ENCODE measurements around the gene SLC18B1. TPM values are rescaled to one million over a fixed set of nuclear protein-coding genes. Genes with fewer than 3 reads are reported as not detected.

SLC18B1 gene
- total RNA-seq, 1 donor from 2014 or later = 2.8 TPM

DNA sequence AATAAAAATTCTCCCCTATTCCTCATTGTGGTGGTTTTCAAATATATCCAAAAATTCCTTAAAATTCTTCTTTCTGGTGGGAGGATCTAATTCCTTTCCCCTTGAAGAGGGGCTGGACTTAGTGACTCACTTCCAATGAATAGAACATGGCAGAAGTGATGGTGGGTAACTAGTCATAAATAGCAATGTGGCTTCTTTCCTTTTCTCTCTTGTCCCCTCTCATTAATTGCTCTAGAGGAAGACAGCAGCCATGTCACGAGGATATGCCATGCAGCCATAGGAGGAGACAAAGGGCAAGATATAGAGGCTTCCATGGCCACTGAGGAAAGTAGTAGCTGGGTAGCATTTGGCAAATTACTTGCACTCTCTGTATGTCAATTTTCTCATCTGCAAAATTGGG lies 46.6 kb downstream of the SLC18B1 start:
- DNase-seq (ENCODE audit: missing footprints) = no peak
- intact Hi-C loops (cut with DNase I) = no loop called here

DNA sequence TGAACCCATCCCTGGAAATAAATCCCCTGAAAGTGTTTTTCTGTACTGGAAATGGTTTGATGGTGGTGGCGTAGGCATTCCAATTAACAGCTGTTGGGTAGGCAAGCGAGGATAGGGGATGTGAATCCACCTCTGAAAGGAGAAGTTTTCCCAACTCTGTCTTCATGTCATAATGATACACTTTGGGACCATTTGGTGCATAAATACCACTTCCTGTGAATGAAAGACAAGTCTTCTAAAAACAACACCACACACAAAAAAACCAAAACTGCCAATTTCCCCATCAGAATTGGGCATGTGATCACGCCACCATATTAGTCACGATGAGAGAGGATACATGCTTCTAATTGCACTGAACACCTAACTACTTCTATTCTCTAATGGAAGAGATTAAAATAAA lies 47.1 kb downstream of the SLC18B1 start:
- DNase-seq (ENCODE audit: missing footprints) (no peak), ATAC-seq (no peak)
- intact Hi-C loops (cut with DNase I) = no loop called here

More for the DNA sequence above, 46.6 kb downstream of the SLC18B1 start:
- no peak for ATAC-seq

DNA sequence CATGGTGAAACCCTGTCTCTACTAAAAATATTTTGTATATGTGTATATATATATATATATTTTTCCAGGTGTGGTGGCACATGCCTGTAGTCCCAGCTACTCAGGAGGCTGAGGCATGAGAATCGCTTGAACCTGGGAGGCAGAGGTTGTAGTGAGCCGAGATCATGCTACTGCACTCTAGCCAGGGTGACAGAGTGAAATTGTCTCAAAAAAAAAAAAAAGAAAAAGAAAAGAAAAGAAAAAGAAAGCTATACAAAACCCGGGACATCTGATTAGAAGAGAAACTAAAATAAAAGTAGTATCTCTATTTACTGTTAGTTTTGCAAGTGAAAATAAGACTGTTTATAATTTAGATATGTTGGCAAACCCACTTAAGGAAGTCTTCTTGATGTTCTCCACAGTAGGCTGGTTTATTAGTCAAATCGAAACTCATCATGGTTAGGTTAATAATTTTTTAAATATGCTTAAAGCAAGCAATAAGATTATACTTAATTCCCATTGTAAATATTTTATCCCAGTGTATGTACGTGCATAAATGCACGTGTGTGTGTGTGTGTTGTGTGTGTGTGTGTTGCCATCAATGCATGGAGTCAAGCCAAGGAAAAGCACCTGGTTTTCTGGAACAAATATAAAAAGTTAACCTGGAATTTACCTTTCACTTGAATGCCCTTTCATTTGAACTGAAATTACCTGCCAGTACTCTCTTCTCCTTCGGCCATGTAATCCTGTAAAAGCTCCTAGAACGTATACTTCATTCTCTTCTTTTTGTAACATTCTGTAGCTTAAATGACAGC lies 47.8 kb downstream of the SLC18B1 start:
- no peak for ATAC-seq
- intact Hi-C loops (cut with DNase I) = no loop called here

DNA sequence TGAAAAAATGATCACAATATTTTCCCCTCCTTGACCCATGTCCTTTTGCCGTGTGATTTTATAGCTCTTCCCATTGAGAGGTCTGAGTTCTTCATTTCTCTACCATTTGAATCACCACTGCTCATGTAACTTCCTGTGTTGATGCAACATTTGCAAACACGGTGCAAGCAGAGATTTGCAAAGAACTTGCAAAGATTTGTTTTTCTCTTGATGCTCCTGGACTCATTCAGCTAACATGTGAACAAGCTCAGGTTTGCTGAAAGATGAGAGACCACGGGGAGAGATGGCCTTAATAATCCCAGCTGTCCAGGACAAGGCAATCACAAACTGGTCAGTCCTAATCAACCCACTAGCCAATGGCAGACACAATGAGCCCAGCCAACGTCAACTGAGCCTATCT lies 49.3 kb downstream of the SLC18B1 start:
- DNase-seq (ENCODE audit: missing footprints) = no peak
- no peak for ATAC-seq
- intact Hi-C loops (cut with DNase I) = no loop called here

More for the DNA sequence above, 47.8 kb downstream of the SLC18B1 start:
- DNase-seq (ENCODE audit: missing footprints) = no peak

DNA sequence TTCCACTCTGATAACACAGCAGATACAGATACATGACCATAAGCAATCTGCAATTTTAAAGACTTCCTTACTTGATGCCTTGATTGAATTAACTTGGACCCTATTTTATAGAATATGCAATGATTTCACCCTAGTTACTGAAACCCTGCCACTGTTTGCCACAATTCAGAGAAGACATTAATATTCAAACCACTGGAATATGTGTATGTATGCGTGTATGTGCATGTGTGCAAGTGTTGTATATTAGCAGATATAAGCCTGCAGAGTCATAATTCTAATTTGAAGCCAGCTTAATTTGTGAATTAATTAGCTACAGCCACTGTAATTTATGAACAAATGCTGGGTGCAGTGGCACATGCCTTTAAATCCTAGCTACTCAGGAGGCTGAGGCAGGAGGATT lies 50.0 kb downstream of the SLC18B1 start:
- intact Hi-C loops (cut with DNase I) = no loop called here
- no peak for ATAC-seq
- DNase-seq (ENCODE audit: missing footprints) = no peak

DNA sequence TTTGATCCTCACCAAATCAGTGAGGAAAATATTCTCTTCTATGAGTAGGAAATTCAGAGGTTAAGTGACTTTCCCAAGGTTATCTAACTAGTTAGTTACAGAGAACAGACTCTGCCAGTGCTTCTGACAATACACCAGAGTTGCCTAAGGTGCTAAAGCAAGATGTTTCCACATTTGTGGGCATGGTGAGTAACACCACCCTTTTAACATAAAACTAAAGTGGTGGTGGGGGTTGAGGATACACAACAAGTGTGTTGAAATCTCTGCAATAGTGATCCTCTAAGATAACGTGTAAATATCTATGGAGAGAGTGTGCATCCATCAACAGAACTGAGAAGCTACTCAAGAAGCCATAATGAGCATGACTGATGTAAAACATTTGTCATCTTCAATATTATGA lies 52.4 kb downstream of the SLC18B1 start:
- DNase-seq (ENCODE audit: missing footprints) = no peak
- no peak for ATAC-seq
- intact Hi-C loops (cut with DNase I) = no loop called here

DNA sequence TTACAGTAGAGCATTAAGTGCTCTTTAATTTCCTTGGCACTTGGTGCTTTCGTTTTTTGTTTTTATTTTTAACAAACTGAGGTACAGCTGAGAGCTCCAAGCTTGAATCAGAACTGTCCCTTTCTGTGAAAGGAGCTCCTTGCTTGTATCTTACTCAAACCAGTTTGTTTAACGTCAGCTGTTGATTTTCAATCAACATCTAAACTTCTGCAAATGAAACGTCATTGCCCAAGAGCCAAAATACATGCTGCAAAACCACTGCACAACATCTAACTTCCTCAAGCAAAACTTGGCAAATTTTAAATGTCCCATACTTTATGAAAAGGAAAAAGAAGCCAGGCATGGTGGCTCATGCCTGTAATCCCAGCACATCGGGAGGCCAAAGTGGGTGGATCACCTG lies 55.9 kb downstream of the SLC18B1 start:
- intact Hi-C loops (cut with DNase I) = no loop called here
- DNase-seq (ENCODE audit: missing footprints) (no peak), ATAC-seq (no peak)

DNA sequence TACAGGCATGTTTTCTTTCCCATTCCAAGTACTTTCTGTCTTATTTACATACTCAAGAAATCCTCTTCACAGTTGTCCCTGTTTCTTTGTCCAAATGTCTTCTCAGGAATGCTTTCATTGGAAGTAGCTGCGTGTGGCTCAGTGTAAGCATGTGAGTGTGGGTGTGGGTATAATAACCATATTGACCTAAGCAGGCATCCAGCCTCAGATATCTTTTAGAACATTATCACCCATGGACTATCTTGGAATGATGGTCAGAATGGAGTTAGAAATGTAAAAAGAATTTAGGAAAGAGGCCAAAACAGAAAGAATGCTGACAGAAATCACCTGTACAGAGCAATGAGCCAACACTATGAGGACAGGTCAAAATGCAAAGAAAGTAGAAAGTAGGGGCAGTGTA lies 57.2 kb downstream of the SLC18B1 start:
- no peak for ATAC-seq
- no peak for DNase-seq (ENCODE audit: missing footprints)
- intact Hi-C loops (cut with DNase I) = no loop called here

DNA sequence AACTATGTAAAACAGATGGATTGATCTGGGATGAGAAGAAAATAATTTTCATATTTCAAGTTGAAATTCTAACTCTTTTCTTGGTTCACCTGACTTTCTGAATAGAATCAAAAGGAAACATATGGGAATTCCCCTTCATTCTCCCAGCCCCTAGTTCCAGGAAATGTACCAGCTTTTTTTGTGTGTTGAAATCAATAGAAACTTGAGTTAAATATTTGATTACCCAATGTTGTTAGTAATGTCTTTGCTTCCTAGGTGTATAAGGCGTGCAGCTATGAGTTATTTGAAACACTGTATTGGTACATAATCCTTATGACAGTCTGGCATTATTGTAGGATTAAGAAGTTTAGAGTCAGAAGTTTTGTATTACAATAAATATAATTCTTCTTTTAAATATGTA lies 62.2 kb downstream of the SLC18B1 start:
- no peak for DNase-seq (ENCODE audit: missing footprints)
- ATAC-seq = no peak
- intact Hi-C loops (cut with DNase I) = no loop called here

DNA sequence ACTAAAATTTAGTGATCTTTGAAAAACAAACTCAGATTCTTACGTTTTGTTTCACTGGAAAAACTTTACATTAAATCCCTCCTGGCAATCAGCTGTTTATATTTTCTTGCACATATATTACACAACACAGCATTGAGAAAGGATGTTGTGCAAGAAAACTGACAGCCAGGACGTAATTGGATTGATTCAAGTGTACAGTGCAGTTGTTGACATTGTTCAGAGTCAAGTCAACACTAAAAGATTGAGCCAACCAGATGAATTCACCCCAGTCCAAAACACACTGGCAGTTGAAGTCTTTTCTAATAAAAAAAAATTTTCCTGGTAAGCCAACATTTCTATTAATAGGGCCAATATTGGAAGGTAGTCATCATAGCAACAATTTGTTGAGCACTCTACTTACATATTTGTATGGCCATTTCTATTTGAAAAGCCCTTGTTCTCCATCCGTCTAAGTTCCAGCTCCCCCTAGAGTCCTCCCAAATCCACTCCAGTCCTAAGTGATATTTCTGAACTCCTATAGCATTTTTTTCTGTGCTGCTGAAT lies 63.7 kb downstream of the SLC18B1 start:
- intact Hi-C loops (cut with DNase I) = no loop called here
- DNase-seq (ENCODE audit: missing footprints) = no peak
- no peak for ATAC-seq

DNA sequence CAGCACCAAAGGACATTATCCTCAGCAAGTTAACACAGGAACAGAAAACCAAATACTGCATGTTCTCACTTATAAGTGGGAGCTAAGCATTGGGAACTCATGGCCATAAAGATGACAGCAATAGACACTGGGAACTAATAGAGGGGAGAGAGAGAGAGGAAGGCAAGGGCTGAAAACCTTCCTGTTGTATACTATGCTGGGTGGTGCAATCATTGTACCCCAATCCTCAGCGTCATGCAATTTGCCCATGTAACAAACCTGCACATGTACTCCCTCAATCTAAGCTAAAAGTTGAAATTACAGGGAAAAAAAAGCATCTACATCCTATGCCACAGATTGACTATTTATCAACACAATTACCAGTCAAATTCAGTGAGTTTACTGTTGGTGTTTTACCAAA lies 64.6 kb downstream of the SLC18B1 start:
- no peak for DNase-seq (ENCODE audit: missing footprints)
- intact Hi-C loops (cut with DNase I) = no loop called here
- ATAC-seq = no peak

DNA sequence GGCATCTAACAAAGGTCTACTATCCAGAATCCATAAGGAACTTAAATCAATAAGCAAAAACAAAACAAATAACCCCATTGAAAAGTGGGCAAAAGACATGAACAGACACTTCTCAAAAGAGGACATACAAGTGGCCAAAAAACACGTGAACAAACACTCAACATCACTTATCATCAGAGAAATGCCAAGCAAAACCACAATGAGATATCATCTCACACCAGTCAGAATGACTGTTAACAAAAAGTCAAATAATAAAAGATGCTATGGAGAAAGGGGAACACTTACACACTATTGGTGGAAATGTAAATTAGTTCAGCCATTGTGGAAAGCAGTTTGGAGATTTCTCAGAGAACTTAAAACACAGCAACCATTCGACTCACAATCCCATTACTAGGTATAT lies 65.2 kb downstream of the SLC18B1 start:
- ATAC-seq (no peak), DNase-seq (ENCODE audit: missing footprints) (no peak)
- intact Hi-C loops (cut with DNase I) = no loop called here

DNA sequence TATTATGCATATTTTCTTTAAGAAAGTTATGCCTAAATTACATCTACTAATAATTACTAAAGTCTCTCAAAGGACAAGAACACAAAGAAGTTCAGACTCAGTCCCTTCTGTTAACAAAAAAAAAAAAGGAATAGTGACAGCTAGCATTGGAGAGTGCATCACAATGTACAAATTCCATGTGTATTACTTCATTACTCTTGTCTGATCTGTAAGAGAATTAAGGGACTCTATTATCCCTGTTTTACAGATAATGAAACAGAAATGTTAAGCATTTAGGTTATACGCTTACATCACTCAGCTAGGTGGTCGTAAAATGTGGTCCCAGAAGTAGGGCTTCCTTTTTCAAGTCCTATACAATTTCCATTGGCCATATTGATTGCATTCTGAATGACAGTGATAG lies 67.4 kb downstream of the SLC18B1 start:
- intact Hi-C loops (cut with DNase I) = no loop called here
- DNase-seq (ENCODE audit: missing footprints) (no peak), ATAC-seq (no peak)

DNA sequence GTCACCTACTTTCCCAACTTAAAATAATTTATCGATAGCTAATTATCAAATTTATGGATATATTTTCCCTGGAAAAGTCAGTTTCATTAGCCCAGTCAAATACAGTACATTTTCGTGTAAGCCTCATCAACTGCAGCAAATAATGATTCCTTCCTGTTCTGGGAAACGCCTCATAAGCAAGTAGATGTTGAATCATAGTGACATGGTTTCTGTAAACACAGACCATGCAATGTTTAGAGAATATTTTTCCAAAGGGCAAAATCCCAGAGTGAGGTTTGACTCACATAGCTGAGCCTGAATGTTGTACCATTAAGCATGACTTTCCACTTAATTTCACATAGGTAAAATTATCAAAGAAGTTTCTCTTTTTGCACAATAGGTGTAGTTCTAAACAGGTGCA lies 67.9 kb downstream of the SLC18B1 start:
- DNase-seq (ENCODE audit: missing footprints) (no peak), ATAC-seq (no peak)
- intact Hi-C loops (cut with DNase I) = no loop called here

DNA sequence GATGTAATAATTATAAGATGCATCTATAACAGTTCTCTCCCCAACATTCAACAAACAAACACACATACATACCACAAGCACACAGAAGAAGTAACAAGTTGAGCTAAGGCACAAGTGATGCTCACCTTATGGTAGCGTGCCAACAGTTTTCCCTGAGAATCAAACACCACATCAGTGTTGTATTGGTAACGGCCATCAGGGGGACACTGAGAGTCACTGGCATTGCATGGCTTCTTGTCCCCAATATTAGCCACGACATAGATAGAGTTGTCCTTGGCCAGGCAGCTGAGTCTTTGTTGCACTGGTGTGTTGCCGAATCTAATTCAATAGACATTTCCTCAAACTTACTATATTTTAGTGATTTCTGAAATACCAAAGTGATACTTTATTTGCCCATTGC lies 69.8 kb downstream of the SLC18B1 start:
- DNase-seq (ENCODE audit: missing footprints) (no peak), ATAC-seq (no peak)
- intact Hi-C loops (cut with DNase I) = no loop called here

DNA sequence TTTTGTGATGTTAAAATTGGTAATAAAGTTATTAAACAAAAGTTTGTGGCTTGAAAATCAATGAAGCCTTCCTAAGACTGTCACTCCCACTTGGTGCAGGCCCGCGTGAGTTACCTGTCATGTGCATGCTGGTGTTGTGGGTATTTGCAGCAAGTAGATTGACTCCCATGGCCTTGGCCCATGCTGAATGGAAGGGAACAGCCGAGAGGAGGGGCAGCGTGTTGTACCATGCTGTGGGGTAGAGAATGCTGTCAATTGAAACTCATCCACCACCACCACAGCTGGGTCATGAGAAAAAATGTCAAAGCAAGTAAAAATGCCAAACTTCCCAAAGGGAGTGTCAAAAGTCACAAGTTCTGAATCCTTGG lies 71.8 kb downstream of the SLC18B1 start:
- ATAC-seq = no peak
- DNase-seq (ENCODE audit: missing footprints) = no peak
- intact Hi-C loops (cut with DNase I) = no loop called here

DNA sequence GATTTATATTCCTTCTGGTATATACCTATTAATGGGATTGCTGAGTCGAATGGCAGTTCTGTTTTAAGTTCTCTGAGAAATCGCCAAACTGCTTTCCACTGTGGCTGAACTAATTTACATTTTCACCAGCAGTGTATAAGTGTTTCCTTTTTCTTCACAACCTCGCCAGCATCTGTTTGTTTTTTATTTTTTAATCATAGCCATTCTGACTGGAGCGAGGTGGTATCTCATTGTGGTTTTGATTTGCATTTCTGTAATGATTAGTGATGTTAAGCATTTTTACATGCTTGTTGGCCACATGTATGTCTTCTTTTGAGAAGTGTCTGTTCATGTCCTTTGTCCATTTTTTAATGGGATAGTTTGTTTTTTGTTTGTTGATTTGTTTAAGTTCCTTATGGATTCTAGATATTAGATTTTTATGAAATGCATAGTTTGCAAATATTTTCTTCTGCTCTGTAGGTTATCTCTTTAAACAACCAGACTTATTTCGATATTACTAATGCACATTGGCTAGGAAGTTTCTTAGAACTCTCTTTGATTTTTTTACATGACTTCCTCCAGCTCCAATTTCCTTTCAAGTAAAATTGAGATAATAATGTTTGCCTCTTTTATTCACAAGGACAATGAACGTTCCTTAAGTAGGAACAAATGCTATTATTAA lies 72.4 kb downstream of the SLC18B1 start:
- intact Hi-C loops (cut with DNase I) = no loop called here
- DNase-seq (ENCODE audit: missing footprints) (no peak), ATAC-seq (no peak)

DNA sequence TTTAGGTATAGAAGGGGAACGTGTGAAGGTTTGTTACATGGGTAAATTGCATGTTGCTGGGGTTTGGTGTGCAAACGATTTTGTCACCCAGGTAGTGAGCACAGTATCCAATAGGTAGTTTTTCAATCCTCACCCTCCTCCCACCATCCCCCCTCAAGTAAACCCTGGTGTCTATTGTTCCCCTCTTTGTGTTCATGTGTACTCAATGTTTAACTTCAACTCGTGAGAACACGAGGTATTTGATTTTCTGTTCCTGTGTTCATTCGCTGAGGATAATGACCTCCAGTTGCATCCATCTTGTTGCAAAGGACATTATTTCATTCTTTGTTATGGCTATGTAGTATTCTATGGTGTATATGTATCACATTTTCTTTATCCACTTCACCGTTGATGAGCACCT lies 73.0 kb downstream of the SLC18B1 start:
- intact Hi-C loops (cut with DNase I) = no loop called here
- ATAC-seq (no peak), DNase-seq (ENCODE audit: missing footprints) (no peak)

DNA sequence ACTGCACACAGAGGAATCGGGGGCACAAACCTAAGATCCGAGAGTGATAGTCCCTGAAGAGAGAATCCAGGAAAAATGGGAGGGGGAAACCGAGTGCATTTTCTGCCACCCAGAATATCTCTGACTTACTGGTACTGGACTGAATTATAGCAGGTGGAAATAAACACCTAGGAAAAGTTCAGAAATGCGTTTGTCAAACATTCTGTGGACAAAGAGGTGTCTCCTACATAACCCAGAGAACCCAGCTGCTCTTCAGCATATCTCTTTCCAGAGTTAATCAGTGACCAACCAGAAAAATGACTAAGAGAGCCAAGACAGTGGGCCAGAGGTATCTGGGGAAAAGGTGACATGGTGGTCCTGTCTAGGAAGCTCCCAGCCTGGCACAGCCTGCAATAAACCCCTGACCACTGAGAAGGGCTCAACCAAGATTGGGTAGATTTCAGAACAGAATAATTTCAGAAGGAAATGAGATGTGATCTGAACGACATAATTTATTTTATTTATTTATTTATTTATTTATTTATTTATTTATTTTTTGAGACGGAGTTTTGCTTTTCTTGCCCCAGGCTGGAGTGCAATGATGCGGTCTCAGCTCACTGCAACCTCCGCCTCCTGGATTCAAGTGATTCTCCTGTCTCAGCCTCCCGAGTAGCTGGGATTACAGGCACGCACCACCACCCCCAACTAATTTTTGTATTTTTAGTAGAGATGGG lies 78.5 kb downstream of the SLC18B1 start:
- DNase-seq (ENCODE audit: missing footprints) = no peak
- intact Hi-C loops (cut with DNase I) = no loop called here
- ATAC-seq = no peak
